Measurements from ENCODE around the gene CPNE5. TPM values are rescaled to one million over a fixed set of nuclear protein-coding genes. Genes with fewer than 3 reads are reported as not detected.

Gene CPNE5
- polyA plus RNA-seq, 1 donor (not counting 4 experiments of a cell fraction or from before 2014, with no cell fraction given): 0.05 TPM

DNA sequence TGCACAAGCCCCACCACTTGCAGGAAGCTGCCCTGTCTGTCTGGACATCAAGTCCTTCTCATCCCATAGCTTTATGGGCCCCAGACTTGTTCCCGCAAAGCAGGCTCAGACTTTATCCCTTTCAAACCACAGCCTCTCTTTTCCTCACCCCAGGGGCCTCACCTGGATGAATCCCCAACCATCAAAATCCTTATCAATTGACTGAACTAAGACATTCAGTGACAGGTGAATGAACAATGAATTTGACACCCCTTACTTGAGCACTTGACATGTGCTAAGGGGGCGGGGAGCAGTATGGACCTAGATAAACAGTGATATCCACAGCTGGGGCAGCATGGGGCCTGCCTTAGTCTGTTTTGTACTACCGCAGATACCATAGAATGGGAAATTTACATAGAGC, 136.6 kb downstream of the CPNE5 start:
- Histone ChIP-seq H3K27ac (ENCODE audit: control insufficient read depth, insufficient read depth, low read length) (no peak overlapping the region), H3K9me1 (ENCODE audit: control insufficient read depth, extremely low read depth, insufficient read depth, low read length) (no peaks in the 10 kb centered on the region), H3K4me3 (ENCODE audit: control insufficient read depth in 2 of 3, extremely low read depth in 1 of 3, insufficient read depth in 2 of 3, low read depth in 1 of 3, low read length in 3 of 3) (no peak overlapping the region), H3K79me2 (ENCODE audit: control insufficient read depth, insufficient read depth, low read length) (no peaks in the 10 kb centered on the region), H3K9me3 (ENCODE audit: control insufficient read depth, low read depth, low read length) (no peaks in the 10 kb centered on the region), H3K36me3 (ENCODE audit: control insufficient read depth in 2 of 2, extremely low read depth in 1 of 2, insufficient read depth in 2 of 2, low read length in 2 of 2) (no peaks in the 10 kb centered on the region), H3K9ac (ENCODE audit: control insufficient read depth, extremely low read depth, insufficient read depth, low read length) (no peak overlapping the region), H3K27me3 (ENCODE audit: control insufficient read depth, extremely low read depth, insufficient read depth, low read length) (no peaks in the 10 kb centered on the region), H2AFZ (ENCODE audit: control insufficient read depth, low read length) (no peak overlapping the region), H3K4me2 (ENCODE audit: control insufficient read depth, extremely low read depth, insufficient read depth, low read depth, low read length) (no peak overlapping the region), H4K20me1 (ENCODE audit: control insufficient read depth, extremely low read depth, insufficient read depth, low read length) (no peaks in the 10 kb centered on the region), H3K4me1 (ENCODE audit: control insufficient read depth, extremely low read depth, insufficient read depth, low read length) (peaks cover 11% of the 10 kb centered on the region)
- DNase-seq (ENCODE audit: low read depth, low spot score): no peak
- dilution Hi-C loops (cut with MboI; ENCODE audit: extremely low pct_ligation_motif_present, low sequenced_read_pairs): no loop called here
- no peak for TF ChIP-seq EZH2 (IDR thresholded peaks at IDR 0.05; ENCODE audit: low read length)
- TF ChIP-seq, protein P1, sequence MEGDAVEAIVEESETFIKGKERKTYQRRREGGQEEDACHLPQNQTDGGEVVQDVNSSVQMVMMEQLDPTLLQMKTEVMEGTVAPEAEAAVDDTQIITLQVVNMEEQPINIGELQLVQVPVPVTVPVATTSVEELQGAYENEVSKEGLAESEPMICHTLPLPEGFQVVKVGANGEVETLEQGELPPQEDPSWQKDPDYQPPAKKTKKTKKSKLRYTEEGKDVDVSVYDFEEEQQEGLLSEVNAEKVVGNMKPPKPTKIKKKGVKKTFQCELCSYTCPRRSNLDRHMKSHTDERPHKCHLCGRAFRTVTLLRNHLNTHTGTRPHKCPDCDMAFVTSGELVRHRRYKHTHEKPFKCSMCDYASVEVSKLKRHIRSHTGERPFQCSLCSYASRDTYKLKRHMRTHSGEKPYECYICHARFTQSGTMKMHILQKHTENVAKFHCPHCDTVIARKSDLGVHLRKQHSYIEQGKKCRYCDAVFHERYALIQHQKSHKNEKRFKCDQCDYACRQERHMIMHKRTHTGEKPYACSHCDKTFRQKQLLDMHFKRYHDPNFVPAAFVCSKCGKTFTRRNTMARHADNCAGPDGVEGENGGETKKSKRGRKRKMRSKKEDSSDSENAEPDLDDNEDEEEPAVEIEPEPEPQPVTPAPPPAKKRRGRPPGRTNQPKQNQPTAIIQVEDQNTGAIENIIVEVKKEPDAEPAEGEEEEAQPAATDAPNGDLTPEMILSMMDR (optimal IDR thresholded peaks at IDR 0.05 in 1 of 3, IDR thresholded peaks at IDR 0.05 in 1 of 3, conservative IDR thresholded peaks at IDR 0.05 in 1 of 3; ENCODE audit: extremely low read depth in 1 of 3, insufficient read depth in 2 of 3, low read length in 3 of 3): no peak
- no peak for FAIRE-seq

DNA sequence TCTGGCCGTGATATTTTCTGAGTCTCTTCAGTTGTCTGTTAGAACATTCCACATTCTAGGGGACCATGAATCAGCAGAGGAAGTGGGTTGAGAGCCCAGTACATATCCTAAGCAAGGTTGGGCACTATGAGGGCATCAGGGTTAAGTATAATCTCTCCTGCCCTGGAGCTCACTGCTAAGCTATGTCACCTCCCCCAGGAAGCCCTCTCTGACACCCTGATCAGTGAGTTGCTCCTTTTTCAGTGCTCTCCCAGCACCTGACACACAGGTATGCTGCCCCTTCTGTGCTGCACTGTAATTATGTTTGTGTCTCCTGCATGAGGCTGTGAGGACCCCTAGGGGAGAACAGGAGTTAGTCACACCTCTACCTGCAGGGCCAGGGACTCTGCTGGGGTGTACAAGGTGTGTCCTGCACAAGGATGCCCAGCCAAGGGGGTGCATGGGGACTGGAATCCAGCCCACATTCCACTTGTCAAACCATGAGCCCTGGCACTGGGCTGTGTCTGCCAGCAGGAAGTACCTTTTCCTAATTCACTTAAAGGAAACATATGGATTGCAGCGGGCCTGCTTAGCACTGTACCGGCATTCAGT, 137.7 kb downstream of the CPNE5 start:
- TF ChIP-seq, protein P1 (optimal IDR thresholded peaks at IDR 0.05 in 1 of 3, IDR thresholded peaks at IDR 0.05 in 1 of 3, conservative IDR thresholded peaks at IDR 0.05 in 1 of 3; ENCODE audit: extremely low read depth in 1 of 3, insufficient read depth in 2 of 3, low read length in 3 of 3): peak in 2 of 3 experiments; percentile 60 to 76
- TF ChIP-seq EZH2 (IDR thresholded peaks at IDR 0.05; ENCODE audit: low read length): no peak
- Histone ChIP-seq H3K9me3 (ENCODE audit: control insufficient read depth, low read depth, low read length) (no peaks in the 10 kb centered on the region), H2AFZ (ENCODE audit: control insufficient read depth, low read length) (no peak overlapping the region), H3K79me2 (ENCODE audit: control insufficient read depth, insufficient read depth, low read length) (no peaks in the 10 kb centered on the region), H3K36me3 (ENCODE audit: control insufficient read depth in 2 of 2, extremely low read depth in 1 of 2, insufficient read depth in 2 of 2, low read length in 2 of 2) (no peaks in the 10 kb centered on the region), H3K27me3 (ENCODE audit: control insufficient read depth, extremely low read depth, insufficient read depth, low read length) (no peaks in the 10 kb centered on the region), H4K20me1 (ENCODE audit: control insufficient read depth, extremely low read depth, insufficient read depth, low read length) (no peaks in the 10 kb centered on the region), H3K4me1 (ENCODE audit: control insufficient read depth, extremely low read depth, insufficient read depth, low read length) (peaks cover 11% of the 10 kb centered on the region), H3K9ac (ENCODE audit: control insufficient read depth, extremely low read depth, insufficient read depth, low read length) (no peak overlapping the region), H3K27ac (ENCODE audit: control insufficient read depth, insufficient read depth, low read length) (no peak overlapping the region), H3K4me2 (ENCODE audit: control insufficient read depth, extremely low read depth, insufficient read depth, low read depth, low read length) (no peak overlapping the region), H3K9me1 (ENCODE audit: control insufficient read depth, extremely low read depth, insufficient read depth, low read length) (no peaks in the 10 kb centered on the region), H3K4me3 (ENCODE audit: control insufficient read depth in 2 of 3, extremely low read depth in 1 of 3, insufficient read depth in 2 of 3, low read depth in 1 of 3, low read length in 3 of 3) (no peak overlapping the region)
- peak; percentile 76 for FAIRE-seq
- dilution Hi-C loops (cut with MboI; ENCODE audit: extremely low pct_ligation_motif_present, low sequenced_read_pairs): no loop called here
- DNase-seq (ENCODE audit: low read depth, low spot score): no peak

Measured in keratinocyte (primary cell).